ENCODE data around the gene ZCWPW1.

ZCWPW1 gene

DNA sequence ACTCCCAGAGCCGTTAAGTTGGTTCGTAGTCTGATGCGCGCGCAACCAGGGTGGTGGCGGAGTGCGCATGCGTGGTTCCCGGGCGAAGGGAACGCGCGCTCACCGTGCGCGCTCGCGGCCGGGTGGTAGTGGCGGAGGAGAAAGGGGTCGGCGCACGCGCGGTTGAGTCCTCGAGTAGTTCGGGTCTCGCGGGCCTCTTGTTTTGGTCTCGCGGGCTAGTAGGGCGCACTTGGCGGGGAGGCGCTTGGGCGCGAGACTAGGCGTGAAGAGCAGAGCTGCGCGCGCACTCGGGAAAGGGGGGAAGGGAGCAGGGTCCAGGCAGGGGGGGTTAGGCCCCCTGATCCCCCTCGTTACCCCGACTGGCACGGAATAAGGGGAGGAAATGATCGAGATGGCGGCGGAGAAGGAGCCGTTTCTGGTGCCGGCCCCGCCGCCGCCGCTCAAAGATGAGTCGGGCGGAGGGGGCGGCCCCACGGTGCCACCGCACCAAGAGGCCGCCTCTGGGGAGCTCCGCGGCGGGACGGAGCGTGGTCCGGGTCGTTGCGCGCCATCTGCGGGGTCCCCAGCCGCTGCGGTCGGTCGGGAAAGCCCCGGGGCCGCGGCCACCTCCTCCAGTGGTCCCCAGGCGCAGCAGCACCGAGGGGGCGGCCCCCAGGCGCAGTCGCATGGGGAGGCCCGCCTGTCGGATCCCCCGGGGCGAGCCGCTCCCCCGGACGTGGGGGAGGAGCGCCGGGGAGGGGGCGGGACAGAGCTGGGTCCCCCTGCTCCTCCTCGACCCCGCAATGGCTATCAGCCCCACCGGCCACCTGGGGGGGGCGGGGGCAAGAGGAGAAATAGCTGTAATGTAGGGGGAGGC lies 1.4 kb upstream of the ZCWPW1 start, which contains the start of gene MEPCE:
Gene MEPCE (plus strand): TSS at position 195 of the 856 bp plus-strand sequence. CDS start 188 bp downstream, at position 383.
- peaks cover 65% of the 10 kb centered on the region for H3K4me1 Mint-ChIP-seq
- no peaks in the 10 kb centered on the region for H3K9me3 Mint-ChIP-seq
- ATAC-seq (peak; percentile 58), DNase-seq (peak; percentile 96 to 98)
- H3K27me3 Mint-ChIP-seq = no peaks in the 10 kb centered on the region
- peak within 1 kb of the TSS; percentile 92 to 98 for H3K4me3 Mint-ChIP-seq
- H3K27ac Mint-ChIP-seq = peak within 1 kb of the TSS; percentile 100

- Mint-ChIP-seq H3K4me3 (peak overlapping the region; percentile 87 to 98), H3K27ac (peak overlapping the region; percentile 100), H3K27me3 (no peaks in the 10 kb centered on the region), H3K9me3 (no peaks in the 10 kb centered on the region), H3K4me1 (peaks cover 57% of the 10 kb centered on the region)
- ATAC-seq (peak; percentile 66), DNase-seq (peak; percentile 100)
These were observed 599 bp upstream of the ZCWPW1 start for GRCh38 chr7:100428967-100429636.

- no peak for ATAC-seq
- no peaks in the 10 kb centered on the region for H3K27me3 Mint-ChIP-seq
- peak overlapping the region; percentile 100 for H3K27ac Mint-ChIP-seq
- peaks cover 44% of the 10 kb centered on the region for H3K4me1 Mint-ChIP-seq
- no peak for DNase-seq
- no peaks in the 10 kb centered on the region for H3K9me3 Mint-ChIP-seq
- H3K4me3 Mint-ChIP-seq = peak overlapping the region; percentile 87 to 98
These were observed 723 bp downstream of the ZCWPW1 start for GRCh38 chr7:100427762-100428198.

GRCh38 chr7:100426516-100426915 lies 2.0 kb downstream of the ZCWPW1 start:
- Mint-ChIP-seq H3K9me3 (no peaks in the 10 kb centered on the region), H3K27me3 (no peaks in the 10 kb centered on the region), H3K27ac (no peak overlapping the region), H3K4me3 (no peak overlapping the region), H3K4me1 (peaks cover 32% of the 10 kb centered on the region)
- DNase-seq (no peak), ATAC-seq (no peak)

DNA sequence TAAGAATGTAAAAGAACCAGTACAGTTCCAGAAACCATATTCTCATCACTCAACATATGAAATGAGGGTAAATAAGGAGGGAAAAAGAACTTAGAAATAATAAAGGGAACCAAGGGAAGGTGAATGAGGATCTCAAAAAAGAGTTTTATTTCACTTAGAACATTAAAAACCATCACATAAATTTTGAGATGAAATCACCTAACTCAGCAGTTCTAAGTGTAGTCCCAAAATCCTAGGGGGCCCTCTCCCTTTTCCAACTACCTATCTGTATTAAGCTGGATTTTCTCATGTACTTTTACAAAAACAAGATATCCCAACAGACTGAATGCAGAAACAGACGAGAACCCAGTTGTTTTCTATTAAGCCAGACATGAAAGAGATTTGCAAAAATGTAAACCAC lies 3.2 kb downstream of the ZCWPW1 start:
- DNase-seq (no peak), ATAC-seq (no peak)
- H3K4me1 Mint-ChIP-seq = peaks cover 20% of the 10 kb centered on the region
- no peak overlapping the region for H3K4me3 Mint-ChIP-seq
- H3K27ac Mint-ChIP-seq = no peak overlapping the region
- H3K27me3 Mint-ChIP-seq = no peaks in the 10 kb centered on the region
- H3K9me3 Mint-ChIP-seq = no peaks in the 10 kb centered on the region

DNA sequence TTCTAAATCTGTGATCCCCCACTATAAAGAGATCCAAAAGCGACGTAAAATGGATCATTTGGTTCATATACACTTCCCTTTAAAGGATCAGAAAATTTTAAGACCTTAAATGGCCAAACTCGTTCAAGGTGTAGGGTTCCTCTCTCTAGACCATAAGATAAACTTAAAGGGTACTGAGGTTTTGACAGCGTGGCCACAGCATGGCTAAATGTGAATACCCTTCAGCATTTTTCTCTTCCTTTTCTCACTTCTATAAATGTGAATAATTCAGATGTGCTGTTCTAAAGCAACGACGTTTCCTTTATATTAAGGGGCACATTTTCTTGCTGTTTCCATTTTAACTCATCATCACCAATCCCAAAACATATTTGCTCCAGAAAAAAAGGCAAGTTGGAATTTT lies 5.2 kb downstream of the ZCWPW1 start:
- H3K27ac Mint-ChIP-seq = no peak overlapping the region
- no peaks in the 10 kb centered on the region for H3K9me3 Mint-ChIP-seq
- ATAC-seq = no peak

GRCh38 chr7:100419660-100420226 lies 8.8 kb downstream of the ZCWPW1 start:
- DNase-seq = no peak
- H3K9me3 Mint-ChIP-seq = no peaks in the 10 kb centered on the region
- H3K4me1 Mint-ChIP-seq = peaks cover 5% of the 10 kb centered on the region
- ATAC-seq = no peak
- H3K4me3 Mint-ChIP-seq = no peak overlapping the region
- peak overlapping the region in 1 of 2 donors; percentile 16 for H3K27ac Mint-ChIP-seq
- H3K27me3 Mint-ChIP-seq = no peaks in the 10 kb centered on the region

More for the DNA sequence above, 5.2 kb downstream of the ZCWPW1 start:
- peaks cover 11% of the 10 kb centered on the region for H3K4me1 Mint-ChIP-seq
- H3K27me3 Mint-ChIP-seq = no peaks in the 10 kb centered on the region
- DNase-seq = no peak
- H3K4me3 Mint-ChIP-seq = no peak overlapping the region

DNA sequence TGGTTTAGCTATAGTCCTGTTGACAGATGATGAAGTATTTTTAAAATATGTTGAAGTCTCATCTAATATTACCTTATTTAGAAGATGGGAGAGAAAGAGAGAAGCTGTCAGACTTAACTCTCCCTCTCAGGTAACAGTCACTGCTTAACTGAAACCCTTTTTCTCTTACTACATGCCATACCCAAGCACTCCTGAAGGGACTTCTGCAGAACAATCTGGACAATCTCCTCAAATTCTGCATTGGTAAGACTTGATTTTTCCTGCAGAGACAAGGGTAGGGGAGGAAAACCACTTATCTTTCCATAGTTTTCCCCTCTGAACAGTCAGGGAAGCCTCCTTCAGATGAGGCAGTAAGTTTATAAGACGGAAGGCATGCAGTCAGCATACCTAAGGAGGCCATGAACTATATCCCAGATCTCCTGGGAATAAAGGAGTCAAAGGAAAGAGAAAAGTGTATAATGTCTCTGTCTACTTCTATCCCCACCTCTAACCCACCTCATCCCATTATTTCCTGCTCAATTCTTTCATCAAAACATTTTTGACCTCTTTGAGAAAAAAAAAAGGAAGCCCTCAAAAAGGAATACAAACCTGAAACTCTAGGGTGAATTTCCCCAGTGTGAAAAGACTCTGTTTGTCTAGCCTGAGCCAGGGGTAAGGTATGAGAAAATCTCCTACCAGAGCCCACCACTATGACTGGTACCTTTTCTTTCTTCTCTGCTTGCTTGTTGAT lies 9.4 kb downstream of the ZCWPW1 start:
- peaks cover 5% of the 10 kb centered on the region for H3K4me1 Mint-ChIP-seq
- H3K9me3 Mint-ChIP-seq = no peaks in the 10 kb centered on the region
- no peak overlapping the region for H3K4me3 Mint-ChIP-seq
- H3K27ac Mint-ChIP-seq = no peak overlapping the region
- DNase-seq (no peak), ATAC-seq (no peak)
- H3K27me3 Mint-ChIP-seq = no peaks in the 10 kb centered on the region

DNA sequence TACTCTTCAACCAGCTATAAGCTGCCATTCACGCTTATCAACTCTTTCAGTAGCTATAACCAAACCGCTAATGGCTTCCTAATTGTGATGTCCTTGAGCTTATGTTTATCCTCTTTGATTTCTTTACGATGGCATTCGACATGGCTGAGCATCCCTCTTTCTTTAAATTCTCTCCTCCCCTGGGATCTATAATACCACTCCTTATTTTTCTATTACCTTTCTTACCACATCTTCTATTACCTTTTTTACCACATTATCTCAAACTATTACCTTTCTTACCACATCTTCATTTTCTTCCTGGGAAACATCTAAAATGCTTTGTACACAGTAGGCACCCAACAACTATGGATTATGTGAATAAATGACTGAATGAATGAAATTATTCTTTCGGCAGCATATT lies 13.1 kb downstream of the ZCWPW1 start:
- H3K27ac Mint-ChIP-seq = no peak overlapping the region
- no peaks in the 10 kb centered on the region for H3K9me3 Mint-ChIP-seq
- DNase-seq (no peak), ATAC-seq (no peak)
- H3K27me3 Mint-ChIP-seq = no peaks in the 10 kb centered on the region
- no peak overlapping the region for H3K4me3 Mint-ChIP-seq
- H3K4me1 Mint-ChIP-seq = peaks cover 12% of the 10 kb centered on the region

GRCh38 chr7:100413889-100414288 lies 14.6 kb downstream of the ZCWPW1 start:
- ATAC-seq = no peak
- no peaks in the 10 kb centered on the region for H3K9me3 Mint-ChIP-seq
- H3K4me3 Mint-ChIP-seq = no peak overlapping the region
- H3K27ac Mint-ChIP-seq = no peak overlapping the region
- no peaks in the 10 kb centered on the region for H3K27me3 Mint-ChIP-seq
- peaks cover 7% of the 10 kb centered on the region for H3K4me1 Mint-ChIP-seq
- no peak for DNase-seq

DNA sequence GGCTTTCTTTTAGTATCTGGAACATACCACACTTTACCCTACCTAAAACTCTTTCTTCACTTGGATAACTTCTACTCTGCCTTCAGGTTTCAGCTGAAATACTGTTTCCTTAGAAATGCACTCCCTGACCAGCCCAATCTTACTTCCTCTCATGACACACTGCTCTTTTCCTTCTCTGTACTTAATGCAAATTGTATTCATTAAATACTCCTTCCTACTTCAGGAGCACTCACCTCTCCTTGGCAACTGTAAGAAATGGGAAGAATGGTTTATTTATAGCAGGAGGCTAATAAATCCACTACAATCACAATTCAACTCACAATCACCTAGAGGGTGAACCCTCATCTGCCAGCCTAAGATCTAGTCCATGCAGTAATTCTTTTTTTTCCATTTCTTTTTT lies 15.2 kb downstream of the ZCWPW1 start:
- DNase-seq (no peak), ATAC-seq (no peak)
- Mint-ChIP-seq H3K27ac (no peak overlapping the region), H3K4me3 (no peak overlapping the region), H3K4me1 (peaks cover 7% of the 10 kb centered on the region), H3K27me3 (no peaks in the 10 kb centered on the region), H3K9me3 (no peaks in the 10 kb centered on the region)

DNA sequence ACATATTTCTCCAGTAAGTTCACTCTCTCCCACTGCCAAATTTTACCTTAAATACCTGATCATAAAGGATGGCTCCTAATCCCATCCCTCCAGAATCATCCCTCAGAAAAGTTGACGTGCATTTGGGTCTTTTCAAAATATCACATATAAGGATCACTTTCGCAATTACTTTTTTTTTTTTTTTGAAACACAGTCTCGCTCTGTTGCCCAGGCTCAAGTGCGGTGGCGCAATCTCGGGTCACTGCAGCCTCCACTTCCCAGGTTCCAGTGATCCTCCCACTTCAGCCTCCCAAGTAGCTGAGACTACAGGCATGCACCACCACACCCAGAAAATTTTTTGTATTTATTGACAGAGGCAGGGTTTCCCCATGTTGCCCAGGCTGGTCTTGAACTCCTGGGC lies 17.4 kb downstream of the ZCWPW1 start:
- Mint-ChIP-seq H3K27ac (no peak overlapping the region), H3K27me3 (no peaks in the 10 kb centered on the region), H3K4me3 (no peak overlapping the region), H3K4me1 (peaks cover 7% of the 10 kb centered on the region), H3K9me3 (no peaks in the 10 kb centered on the region)
- DNase-seq (no peak), ATAC-seq (no peak)

- DNase-seq (peak; percentile 32 to 44), ATAC-seq (peak; percentile 92)
- no peak overlapping the region for H3K4me3 Mint-ChIP-seq
- no peaks in the 10 kb centered on the region for H3K27me3 Mint-ChIP-seq
- H3K4me1 Mint-ChIP-seq = no peaks in the 10 kb centered on the region
- H3K27ac Mint-ChIP-seq = no peak overlapping the region
- H3K9me3 Mint-ChIP-seq = no peaks in the 10 kb centered on the region
These were observed 21.0 kb downstream of the ZCWPW1 start for GRCh38 chr7:100407285-100408180.

DNA sequence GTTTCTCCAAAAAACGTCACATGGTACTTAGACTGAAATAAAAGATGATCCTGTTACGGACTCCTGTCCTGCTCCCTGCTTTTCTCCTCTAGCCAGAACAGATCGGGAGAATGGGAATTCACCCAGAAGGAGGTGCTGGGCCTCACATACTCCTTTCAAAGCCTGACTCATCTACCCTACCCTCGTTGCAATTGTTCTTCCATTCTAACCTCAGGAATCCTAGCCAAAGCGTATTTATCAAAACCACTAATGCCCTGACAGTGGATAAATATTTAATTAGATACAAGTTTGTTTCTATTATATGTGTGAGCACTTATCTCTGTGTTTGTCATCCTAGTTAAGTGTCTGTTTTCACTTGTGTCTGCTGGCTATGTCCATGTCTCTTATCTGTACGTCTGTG lies 21.7 kb downstream of the ZCWPW1 start:
- H3K27ac Mint-ChIP-seq = no peak overlapping the region
- no peak for DNase-seq
- no peak for ATAC-seq
- H3K4me3 Mint-ChIP-seq = no peak overlapping the region
- H3K27me3 Mint-ChIP-seq = no peaks in the 10 kb centered on the region
- H3K9me3 Mint-ChIP-seq = no peaks in the 10 kb centered on the region
- H3K4me1 Mint-ChIP-seq = no peaks in the 10 kb centered on the region

- H3K4me1 Mint-ChIP-seq = peaks cover 16% of the 10 kb centered on the region
- H3K27me3 Mint-ChIP-seq = peaks cover 13% of the 10 kb centered on the region
- H3K9me3 Mint-ChIP-seq = no peaks in the 10 kb centered on the region
- H3K27ac Mint-ChIP-seq = no peak overlapping the region
- no peak for ATAC-seq
- DNase-seq = no peak
- H3K4me3 Mint-ChIP-seq = no peak overlapping the region
These were observed 26.3 kb downstream of the ZCWPW1 start for GRCh38 chr7:100402241-100402640.
